C4-2B (cell line): ENCODE data around the gene DNAJC17.

Source experiments
- CTCF ChIP-seq: fragments of 450-650 bp; conservative IDR thresholded peaks from 2 replicates; pipeline ENCODE4 v1.5.1; 2017; ENCODE audit warnings: mild to moderate bottlenecking
- ZFX ChIP-seq: fragments of 450-650 bp; IDR thresholded peaks from 2 replicates; pipeline ENCODE4 v1.6.1; 2017

GRCh38 chr15:40821195-40821594 lies 13.9 kb upstream of the DNAJC17 start:
- no peak for TF ChIP-seq CTCF
- TF ChIP-seq ZFX: no peak
